NOMO-1 treated with dmso at 0.1 percent for 144 hours (cell line): ENCODE data around the gene DAAM2.

Experiments
- DNase-seq: peaks from one replicate; lab custom pipeline; 2025; ENCODE audit not compliant: unreplicated experiment; lab: John Stamatoyannopoulos, UW

The DAAM2 gene

DNA sequence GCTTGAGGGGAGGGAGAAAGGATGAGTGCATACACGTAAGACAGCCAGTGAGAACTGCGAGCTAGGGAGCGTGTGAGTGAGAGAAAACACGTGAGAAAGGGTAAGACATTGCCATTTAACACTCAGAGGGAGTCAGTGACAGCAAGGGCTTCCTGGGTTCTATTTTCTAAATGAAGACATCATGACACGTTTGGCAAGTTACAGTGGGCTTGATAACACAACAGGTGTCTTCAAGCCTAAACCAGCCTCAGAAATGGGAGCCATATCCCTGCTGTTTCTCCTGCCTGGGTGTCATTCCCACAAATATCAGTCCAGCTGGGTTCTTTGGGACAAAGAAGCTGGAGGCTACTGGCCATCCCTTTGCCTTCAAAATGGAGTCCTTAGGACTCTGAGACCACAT is 159.0 kb downstream of the DAAM2 start:
- DNase-seq: no peak

DNA sequence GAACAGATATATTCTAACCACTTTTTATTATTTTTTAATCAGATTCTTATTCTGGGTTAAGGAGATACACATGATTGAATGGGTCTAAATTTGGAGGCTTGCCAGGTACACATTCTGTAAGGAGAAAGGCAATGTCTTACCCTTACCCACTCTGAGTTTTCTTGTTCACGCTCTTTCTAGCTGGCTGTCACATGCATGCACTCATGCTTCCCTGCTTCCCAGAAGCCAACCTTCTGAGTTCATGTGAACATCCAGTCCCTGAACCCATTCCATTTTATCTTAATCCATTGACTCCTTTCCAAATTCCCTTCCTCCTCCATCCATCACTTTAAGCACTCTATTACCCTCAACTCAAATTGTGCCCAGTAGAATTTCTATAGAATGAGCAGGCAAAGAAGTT is 159.5 kb downstream of the DAAM2 start:
- no peak for DNase-seq

DNA sequence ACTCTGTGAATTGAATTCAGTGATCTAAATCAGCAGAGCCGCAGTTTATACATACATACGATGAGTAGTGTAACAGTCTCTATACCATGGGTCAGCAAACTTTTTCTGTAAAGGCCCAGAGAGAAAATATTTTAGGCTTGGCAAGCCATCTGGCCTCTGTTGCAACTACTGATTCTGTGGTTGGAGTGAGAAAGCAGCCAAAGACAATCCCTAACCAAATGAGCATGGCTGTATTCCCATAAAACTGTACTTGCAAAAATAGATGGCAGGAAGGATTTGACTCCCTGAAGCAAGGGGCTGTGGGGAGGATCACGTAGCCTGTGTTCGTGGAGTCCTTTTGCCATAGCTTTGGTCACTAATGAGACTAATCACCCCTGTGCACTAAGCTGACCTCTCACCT is 160.0 kb downstream of the DAAM2 start:
- DNase-seq: no peak

DNA sequence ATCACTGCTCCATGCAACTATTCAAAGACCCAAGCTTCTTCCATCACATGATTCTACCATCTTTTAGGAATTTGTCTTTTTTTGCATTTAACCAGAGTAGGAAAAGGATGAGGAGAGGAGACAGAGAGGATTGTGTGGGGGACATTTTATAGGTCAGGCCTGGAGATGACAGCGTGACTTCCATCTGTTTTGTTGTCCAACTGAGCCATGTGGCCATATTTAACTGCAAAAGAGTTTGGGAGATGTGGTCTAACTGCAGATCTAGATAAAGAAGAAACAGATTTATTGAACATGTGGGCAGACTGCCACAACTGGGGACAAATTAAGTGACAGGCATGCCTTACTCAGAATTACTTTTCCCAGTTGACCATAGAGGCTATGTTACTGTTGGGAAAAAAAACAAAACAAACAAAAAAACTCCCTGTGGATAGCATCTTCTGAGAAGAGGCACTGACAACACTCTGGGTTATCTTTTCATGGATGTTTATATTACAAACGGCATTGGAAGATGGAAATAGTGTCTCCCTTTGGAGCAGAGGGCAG is 161.0 kb downstream of the DAAM2 start:
- DNase-seq: no peak
